Fibroblast of lung (primary cell): ENCODE results near the gene HOXB7. TPM values are rescaled to one million over a fixed set of nuclear protein-coding genes. Genes with fewer than 3 reads are reported as not detected.

Experiments used
- polyA plus RNA-seq, 2 donors: library from polyadenylated mRNA; depleted of rRNA in 1 of 2; stranded (reverse) in 1 of 2; unstranded in 1 of 2; fragments of >200 nt; gene quantifications; 2 replicates each; pipeline ENCODE4 v1.2.1, GENCODE V29; 2011 to 2012; ENCODE audit warnings: missing spikeins in 1 of 2
- total RNA-seq: library from RNA; depleted of rRNA; stranded (reverse); fragments of >200 nt; gene quantifications from 2 replicates; pipeline ENCODE4 v1.2.1, GENCODE V29; 2014

The HOXB7 gene
- total and polyA plus RNA-seq, 2 donors (not counting 1 experiment from before 2014, with no cell fraction given), result 7.4 to 12.7 TPM

Other genes starting within 250 kb of the HOXB7 start
- gene SKAP1, start 180.8 kb downstream of the HOXB7 start, total RNA-seq, result not detected in 2 replicates
- not detected in 2 replicates for gene SKAP1, start 180.8 kb downstream of the HOXB7 start, polyA plus RNA-seq
- not detected in 2 replicates for gene HOXB1, start 80.0 kb downstream of the HOXB7 start, total RNA-seq
- gene HOXB1, start 80.0 kb downstream of the HOXB7 start, polyA plus RNA-seq, result not detected in 2 replicates
- 9.2 and 12.2 TPM in 2 replicates for gene HOXB2, start 65.9 kb downstream of the HOXB7 start, total RNA-seq
- gene HOXB2, start 65.9 kb downstream of the HOXB7 start, polyA plus RNA-seq, result 12.3 and 15.9 TPM in 2 replicates
- gene HOXB4, start 32.7 kb downstream of the HOXB7 start, total RNA-seq, result 6.2 and 8.9 TPM in 2 replicates
- gene HOXB4, start 32.7 kb downstream of the HOXB7 start, polyA plus RNA-seq, result 3.4 and 3.8 TPM in 2 replicates
- 15.7 and 28.6 TPM in 2 replicates for gene HOXB3, start 20.8 kb downstream of the HOXB7 start, total RNA-seq
- 15.7 and 19.5 TPM in 2 replicates for gene HOXB3, start 20.8 kb downstream of the HOXB7 start, polyA plus RNA-seq
- 1.0 and 2.1 TPM in 2 replicates for gene HOXB5, start 17.2 kb downstream of the HOXB7 start, total RNA-seq
- 9.4 and 17.2 TPM in 2 replicates for gene HOXB5, start 17.2 kb downstream of the HOXB7 start, polyA plus RNA-seq
- 10.5 and 16.2 TPM in 2 replicates for gene HOXB6, start 6.0 kb downstream of the HOXB7 start, total RNA-seq
- gene HOXB6, start 6.0 kb downstream of the HOXB7 start, polyA plus RNA-seq, result 28.9 and 42.1 TPM in 2 replicates
- gene HOXB8, start 4.3 kb upstream of the HOXB7 start, total RNA-seq, result 0.33 and 0.51 TPM in 2 replicates
- gene HOXB8, start 4.3 kb upstream of the HOXB7 start, polyA plus RNA-seq, result 1.4 and 2.0 TPM in 2 replicates
- gene HOXB9, start 15.3 kb upstream of the HOXB7 start, total RNA-seq, result not detected in 2 replicates
- gene HOXB9, start 15.3 kb upstream of the HOXB7 start, polyA plus RNA-seq, result 0.06 TPM in 1 of 2 replicates, not detected in the other
- not detected in 2 replicates for gene PRAC1, start 111.5 kb upstream of the HOXB7 start, total RNA-seq
- not detected in 2 replicates for gene PRAC1, start 111.5 kb upstream of the HOXB7 start, polyA plus RNA-seq
- gene PRAC2, start 112.2 kb upstream of the HOXB7 start, total RNA-seq, result not detected in 2 replicates
- not detected in 2 replicates for gene PRAC2, start 112.2 kb upstream of the HOXB7 start, polyA plus RNA-seq
- gene HOXB13, start 117.7 kb upstream of the HOXB7 start, total RNA-seq, result not detected in 2 replicates
- not detected in 2 replicates for gene HOXB13, start 117.7 kb upstream of the HOXB7 start, polyA plus RNA-seq
- under 0.01 and 0.17 TPM in 2 replicates for gene TTLL6, start 206.2 kb upstream of the HOXB7 start, total RNA-seq
- not detected in 2 replicates for gene TTLL6, start 206.2 kb upstream of the HOXB7 start, polyA plus RNA-seq
- 50.1 and 65.1 TPM in 2 replicates for gene CALCOCO2, start 220.0 kb upstream of the HOXB7 start, total RNA-seq
- 85.2 and 164 TPM in 2 replicates for gene CALCOCO2, start 220.0 kb upstream of the HOXB7 start, polyA plus RNA-seq